Measurements from ENCODE around the gene SLC6A18.

SLC6A18 gene

GRCh38 chr5:1187234-1187949, 37.8 kb upstream of the SLC6A18 start:
- no peak for DNase-seq

GRCh38 chr5:1187950-1188334, 37.2 kb upstream of the SLC6A18 start:
- no peak for DNase-seq

- DNase-seq = no peak
Measured at GRCh38 chr5:1188464-1188863, 36.7 kb upstream of the SLC6A18 start.

- no peak for DNase-seq
Measured at GRCh38 chr5:1189269-1189668, 35.9 kb upstream of the SLC6A18 start.

- DNase-seq = no peak
Measured at GRCh38 chr5:1190278-1190677, 34.9 kb upstream of the SLC6A18 start.

- DNase-seq = no peak
Measured at GRCh38 chr5:1190837-1191239, 34.3 kb upstream of the SLC6A18 start.

- DNase-seq = no peak
Measured at GRCh38 chr5:1192971-1193590, 32.1 kb upstream of the SLC6A18 start.

GRCh38 chr5:1193591-1193985, 31.6 kb upstream of the SLC6A18 start:
- no peak for DNase-seq

GRCh38 chr5:1194378-1194777, 30.8 kb upstream of the SLC6A18 start:
- DNase-seq = no peak

- no peak for DNase-seq
Measured at GRCh38 chr5:1195439-1195838, 29.7 kb upstream of the SLC6A18 start.

- no peak for DNase-seq
Measured at GRCh38 chr5:1195916-1196315, 29.3 kb upstream of the SLC6A18 start.

- no peak for DNase-seq
Measured at GRCh38 chr5:1196562-1196961, 28.6 kb upstream of the SLC6A18 start.

- DNase-seq = no peak
Measured at GRCh38 chr5:1197876-1198666, 27.1 kb upstream of the SLC6A18 start.

- DNase-seq = no peak
Measured at GRCh38 chr5:1199340-1199648, 25.9 kb upstream of the SLC6A18 start.

- no peak for DNase-seq
Measured at GRCh38 chr5:1199649-1200494, 25.3 kb upstream of the SLC6A18 start.

- DNase-seq = no peak
Measured at GRCh38 chr5:1200495-1201326, 24.5 kb upstream of the SLC6A18 start.

- no peak for DNase-seq
Measured at GRCh38 chr5:1201327-1202025, 23.7 kb upstream of the SLC6A18 start, which contains the start of gene SLC6A19. Gene SLC6A19, plus strand, starts transcription at chr5:1201595. Its CDS starts 56 bp downstream, at chr5:1201651.

- DNase-seq = no peak
Measured at GRCh38 chr5:1202026-1202797, 23.0 kb upstream of the SLC6A18 start.

GRCh38 chr5:1202798-1203185, 22.4 kb upstream of the SLC6A18 start:
- DNase-seq = no peak

- no peak for DNase-seq
Measured at GRCh38 chr5:1203311-1203967, 21.7 kb upstream of the SLC6A18 start.

Data from amniotic stem cell (primary cell).